Measurements from ENCODE around the gene DHRSX. TPM values are rescaled to one million over a fixed set of nuclear protein-coding genes. Genes with fewer than 3 reads are reported as not detected.

DHRSX gene
- total and polyA plus RNA-seq, 9 of the 15 experiments (the other 6 are each of a cell fraction or from before 2014, with no cell fraction given): 0.59 to 11.0 (median 6.2) TPM

GRCh38 chrX:2342874-2343273, 157.9 kb downstream of the DHRSX start (continued):
- peak; percentile 30; the same call in 1 of the 2 replicates for TF ChIP-seq ATF3 (IDR thresholded peaks at IDR 0.05)
- no peak for TF ChIP-seq ATF3 (CRISPR knock-in tag; conservative IDR thresholded peaks at IDR 0.05)
- TF ChIP-seq BRD4 (IDR thresholded peaks at IDR 0.05): no peak
- peak; percentile 72 for TF ChIP-seq REST (IDR thresholded peaks at IDR 0.05; ENCODE audit: borderline replicate concordance)
- no peak for TF ChIP-seq REST (CRISPR knock-in tag; IDR thresholded peaks at IDR 0.05; ENCODE audit: low read depth)
- TF ChIP-seq JUND (IDR thresholded peaks at IDR 0.05; ENCODE audit: borderline replicate concordance, low read depth, low read length): peak; percentile 46; the same call in 1 of the 2 replicates
- no peak for TF ChIP-seq JUND (tag; IDR thresholded peaks at IDR 0.05; ENCODE audit: borderline replicate concordance, low read depth, low read length)
- TF ChIP-seq C11orf30 (IDR thresholded peaks at IDR 0.05; ENCODE audit: low read depth): no peak
- no peak for TF ChIP-seq RCOR1 (IDR thresholded peaks at IDR 0.05; ENCODE audit: borderline replicate concordance in 1 of 2, low read depth in 2 of 2, low read length in 2 of 2)
- no peak for TF ChIP-seq NFYB (IDR thresholded peaks at IDR 0.05; ENCODE audit: extremely low read depth, insufficient read length)
- peak; percentile 54 for TF ChIP-seq FOSL1 (tag; conservative IDR thresholded peaks at IDR 0.05)
- peak; percentile 31; the same call in 1 of the 2 replicates for TF ChIP-seq ARID1B (IDR thresholded peaks at IDR 0.05)
- 0 out of 2 replicates have a peak, but pooled peaks have one; percentile 50 for TF ChIP-seq HMBOX1 (IDR thresholded peaks at IDR 0.05)
